ENCODE results near the gene NLRC3. TPM values are rescaled to one million over a fixed set of nuclear protein-coding genes. Genes with fewer than 3 reads are reported as not detected.
A peak's percentile ranks its signal among the peaks of the same experiment; 100 is the strongest.

Gene NLRC3
- 0.30 TPM for polyA plus RNA-seq (2013, experiment 1 of 2)
- 0.32 TPM for polyA plus RNA-seq (2013, experiment 2 of 2)

DNA sequence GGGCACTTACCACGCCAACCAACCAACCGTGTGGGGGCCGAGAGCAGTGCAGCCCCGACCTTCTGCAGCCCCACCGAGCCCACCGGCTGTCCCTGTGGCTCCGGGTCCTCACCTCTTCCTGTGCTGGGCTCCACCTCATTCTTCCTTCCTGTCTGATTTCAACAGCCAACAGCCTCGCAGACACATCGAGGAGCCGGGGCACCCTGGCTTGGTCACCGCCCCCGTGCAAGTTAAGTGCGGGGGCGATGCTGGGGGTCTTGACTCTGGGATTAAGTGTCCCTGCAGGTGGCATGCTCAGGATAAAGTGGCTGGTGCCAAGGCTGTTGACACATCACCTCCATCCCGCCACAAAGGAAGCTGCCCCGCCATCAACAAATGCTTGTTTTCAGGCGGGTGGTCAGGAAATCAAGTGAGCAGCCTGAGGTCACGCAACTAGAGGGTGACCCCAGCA lies at the start of gene NLRC3:
Gene NLRC3, minus strand, starts transcription at position 102 of the 451 bp plus-strand sequence. CDS start 12,367 bp downstream, outside the sequence.
- Histone ChIP-seq H3K27me3 (ENCODE audit: insufficient read depth, low read length) (no peaks in the 10 kb centered on the region), H3K4me3 (ENCODE audit: low read length) (no peak within 1 kb of the TSS), H3K4me1 (ENCODE audit: insufficient read depth, low read length) (no peaks in the 10 kb centered on the region), H3K36me3 (ENCODE audit: insufficient read depth, low read length) (0 out of 2 replicates have a peak, but pooled peaks cover 2% of the 10 kb centered on the region), H3K9ac (ENCODE audit: low read depth, low read length) (no peak within 1 kb of the TSS), H3K9me3 (ENCODE audit: insufficient read depth, low read depth, low read length) (no peaks in the 10 kb centered on the region), H3K27ac (ENCODE audit: low read depth, low read length) (no peak within 1 kb of the TSS)
- WGBS = 85% methylated on average over 18 of the region's 18 CpGs

DNA sequence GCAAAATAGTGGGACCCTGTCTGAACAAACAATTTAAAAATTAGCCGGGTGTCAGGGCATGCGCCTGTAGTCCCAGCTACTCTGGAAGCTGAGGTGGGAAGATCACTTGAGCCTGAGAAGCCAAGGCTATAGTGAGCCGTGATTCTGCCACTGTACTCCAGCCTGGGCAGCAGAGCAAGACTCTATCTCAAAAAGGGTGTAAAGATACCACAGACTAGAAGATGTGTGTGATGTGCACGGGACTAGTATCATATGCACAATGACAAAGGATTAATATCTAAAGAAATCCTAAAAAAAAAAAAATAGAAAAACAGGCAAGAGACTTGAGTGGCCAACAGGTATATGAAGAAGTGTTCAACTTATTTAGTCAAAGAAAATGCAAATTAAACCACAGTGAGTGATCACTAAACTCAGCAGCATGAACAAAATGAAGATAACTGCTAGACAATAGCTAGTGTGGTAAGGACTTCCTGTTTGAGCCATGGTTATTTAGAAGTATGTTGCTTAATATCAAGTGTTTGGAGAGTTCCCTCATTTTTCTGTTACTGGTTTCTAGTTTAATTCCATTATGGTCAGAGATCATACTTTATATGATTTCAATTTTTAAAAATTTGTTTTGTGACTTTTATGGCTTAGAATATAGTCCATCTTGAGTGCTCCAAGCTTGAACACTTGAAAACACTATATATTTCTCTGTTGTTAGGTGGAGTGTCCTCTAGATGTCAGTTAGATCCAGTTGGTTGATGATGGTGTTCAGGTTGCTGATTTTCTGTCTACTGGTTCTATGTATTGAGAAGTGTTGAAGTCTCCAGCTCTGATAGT lies 48.9 kb upstream of the NLRC3 start:
- Histone ChIP-seq H3K27me3 (ENCODE audit: insufficient read depth, low read length) (no peaks in the 10 kb centered on the region), H3K9me3 (ENCODE audit: insufficient read depth, low read depth, low read length) (no peaks in the 10 kb centered on the region), H3K4me3 (ENCODE audit: low read length) (no peak overlapping the region), H3K4me1 (ENCODE audit: insufficient read depth, low read length) (peaks cover 7% of the 10 kb centered on the region), H3K36me3 (ENCODE audit: insufficient read depth, low read length) (no peaks in the 10 kb centered on the region), H3K27ac (ENCODE audit: low read depth, low read length) (no peak overlapping the region), H3K9ac (ENCODE audit: low read depth, low read length) (no peak overlapping the region)
- 92% methylated on average over 3 of the region's 4 CpGs for WGBS

GRCh38 chr16:3625331-3625730 lies 48.1 kb upstream of the NLRC3 start:
- Histone ChIP-seq H3K36me3 (ENCODE audit: insufficient read depth, low read length) (no peaks in the 10 kb centered on the region), H3K4me1 (ENCODE audit: insufficient read depth, low read length) (peaks cover 7% of the 10 kb centered on the region), H3K9me3 (ENCODE audit: insufficient read depth, low read depth, low read length) (no peaks in the 10 kb centered on the region), H3K27me3 (ENCODE audit: insufficient read depth, low read length) (no peaks in the 10 kb centered on the region), H3K27ac (ENCODE audit: low read depth, low read length) (no peak overlapping the region), H3K9ac (ENCODE audit: low read depth, low read length) (no peak overlapping the region), H3K4me3 (ENCODE audit: low read length) (no peak overlapping the region)
- 95% methylated on average over 5 of the region's 5 CpGs for WGBS

GRCh38 chr16:3623642-3624041 lies 46.4 kb upstream of the NLRC3 start:
- 93% methylated on average over 3 of the region's 3 CpGs for WGBS
- Histone ChIP-seq H3K36me3 (ENCODE audit: insufficient read depth, low read length) (no peaks in the 10 kb centered on the region), H3K4me3 (ENCODE audit: low read length) (no peak overlapping the region), H3K9me3 (ENCODE audit: insufficient read depth, low read depth, low read length) (no peaks in the 10 kb centered on the region), H3K27me3 (ENCODE audit: insufficient read depth, low read length) (no peaks in the 10 kb centered on the region), H3K27ac (ENCODE audit: low read depth, low read length) (no peak overlapping the region), H3K4me1 (ENCODE audit: insufficient read depth, low read length) (peaks cover 7% of the 10 kb centered on the region), H3K9ac (ENCODE audit: low read depth, low read length) (no peak overlapping the region)

- no peak overlapping the region for H3K27ac ChIP-seq (ENCODE audit: low read depth, low read length)
- no peak overlapping the region for H3K9ac ChIP-seq (ENCODE audit: low read depth, low read length)
Measured at GRCh38 chr16:3618769-3619141, 41.6 kb upstream of the NLRC3 start.

GRCh38 chr16:3612510-3613466 lies 35.6 kb upstream of the NLRC3 start:
- H3K9ac ChIP-seq (ENCODE audit: low read depth, low read length) = 0 out of 2 replicates have a peak overlapping the region, but pooled peaks have one; percentile 85

More at GRCh38 chr16:3618769-3619141, 41.6 kb upstream of the NLRC3 start:
- Histone ChIP-seq H3K4me3 (ENCODE audit: low read length) (no peak overlapping the region), H3K36me3 (ENCODE audit: insufficient read depth, low read length) (0 out of 2 replicates have a peak, but pooled peaks cover 3% of the 10 kb centered on the region), H3K27me3 (ENCODE audit: insufficient read depth, low read length) (no peaks in the 10 kb centered on the region), H3K4me1 (ENCODE audit: insufficient read depth, low read length) (no peaks in the 10 kb centered on the region), H3K9me3 (ENCODE audit: insufficient read depth, low read depth, low read length) (no peaks in the 10 kb centered on the region)
- 94% methylated on average over 3 of the region's 3 CpGs for WGBS

GRCh38 chr16:3611146-3611975 lies 34.2 kb upstream of the NLRC3 start, which contains the start of gene SLX4:
TSS of gene SLX4 (minus strand) at chr16:3611606. CDS start at chr16:3608964, 2,642 bp downstream.
- Histone ChIP-seq H3K27ac (ENCODE audit: low read depth, low read length) (peak within 1 kb of the TSS; percentile 73; the same call in 1 of the 2 replicates), H3K27me3 (ENCODE audit: insufficient read depth, low read length) (no peaks in the 10 kb centered on the region), H3K4me3 (ENCODE audit: low read length) (peak within 1 kb of the TSS; percentile 100), H3K36me3 (ENCODE audit: insufficient read depth, low read length) (peaks cover 20% of the 10 kb centered on the region), H3K9ac (ENCODE audit: low read depth, low read length) (peak within 1 kb of the TSS; percentile 85), H3K9me3 (ENCODE audit: insufficient read depth, low read depth, low read length) (no peaks in the 10 kb centered on the region), H3K4me1 (ENCODE audit: insufficient read depth, low read length) (peaks cover 9% of the 10 kb centered on the region; the same call in 1 of the 2 replicates)
- WGBS = under 1% methylated on average over 86 of the region's 86 CpGs

More at GRCh38 chr16:3612510-3613466, 35.6 kb upstream of the NLRC3 start:
- Histone ChIP-seq H3K4me1 (ENCODE audit: insufficient read depth, low read length) (peaks cover 9% of the 10 kb centered on the region; the same call in 1 of the 2 replicates), H3K4me3 (ENCODE audit: low read length) (peak overlapping the region; percentile 100), H3K27me3 (ENCODE audit: insufficient read depth, low read length) (no peaks in the 10 kb centered on the region), H3K36me3 (ENCODE audit: insufficient read depth, low read length) (peaks cover 10% of the 10 kb centered on the region), H3K27ac (ENCODE audit: low read depth, low read length) (no peak overlapping the region), H3K9me3 (ENCODE audit: insufficient read depth, low read depth, low read length) (no peaks in the 10 kb centered on the region)
- WGBS = 80% methylated on average over 34 of the region's 34 CpGs

GRCh38 chr16:3610698-3611145 lies 33.5 kb upstream of the NLRC3 start:
- H3K9me3 ChIP-seq (ENCODE audit: insufficient read depth, low read depth, low read length) = no peaks in the 10 kb centered on the region
- H3K4me1 ChIP-seq (ENCODE audit: insufficient read depth, low read length) = peaks cover 9% of the 10 kb centered on the region; the same call in 1 of the 2 replicates
- H3K27ac ChIP-seq (ENCODE audit: low read depth, low read length) = no peak overlapping the region; the same call in 1 of the 2 replicates
- peak overlapping the region; percentile 74 for H3K9ac ChIP-seq (ENCODE audit: low read depth, low read length)
- peaks cover 24% of the 10 kb centered on the region for H3K36me3 ChIP-seq (ENCODE audit: insufficient read depth, low read length)
- WGBS = 8% methylated on average over 10 of the region's 10 CpGs
- H3K27me3 ChIP-seq (ENCODE audit: insufficient read depth, low read length) = no peaks in the 10 kb centered on the region
- H3K4me3 ChIP-seq (ENCODE audit: low read length) = peak overlapping the region; percentile 100

DNA sequence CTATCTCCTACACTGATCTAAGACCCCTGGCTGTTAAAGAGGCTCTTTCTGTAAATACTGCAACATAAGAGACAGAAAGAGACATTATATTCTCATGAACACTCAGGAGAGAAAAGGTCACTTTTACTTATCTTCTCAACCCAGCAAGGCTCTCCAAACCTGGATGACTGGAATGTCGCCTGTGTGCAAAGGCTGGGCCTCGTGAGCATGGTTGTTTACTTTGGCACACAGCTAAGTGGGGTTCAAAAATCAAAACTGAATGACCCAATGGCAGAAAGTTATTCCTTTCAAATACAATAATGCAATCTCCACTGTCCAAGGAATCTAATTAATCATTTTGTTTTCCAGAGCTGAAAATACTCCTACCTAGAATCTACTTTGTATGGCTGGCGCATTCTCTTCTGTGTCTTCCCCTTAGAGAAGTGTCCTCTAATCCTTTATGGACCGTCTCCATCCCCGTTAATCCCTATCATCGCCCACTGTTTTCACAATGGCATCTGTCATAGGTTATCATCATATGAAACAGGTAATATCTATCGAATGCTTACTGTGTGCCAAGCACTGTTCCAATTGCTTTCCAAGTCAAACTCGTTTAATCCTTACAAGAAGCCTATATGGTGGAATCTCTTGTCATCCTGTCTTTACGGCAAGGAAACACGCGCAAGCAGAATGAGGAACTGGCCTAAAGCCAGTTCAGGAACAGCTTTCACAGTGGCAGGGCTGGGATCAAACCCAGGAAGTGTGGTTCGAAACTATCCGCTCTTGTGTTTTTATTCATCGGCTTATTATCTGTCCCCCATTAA lies 32.9 kb upstream of the NLRC3 start:
- Histone ChIP-seq H3K9ac (ENCODE audit: low read depth, low read length) (no peak overlapping the region), H3K27ac (ENCODE audit: low read depth, low read length) (no peak overlapping the region), H3K9me3 (ENCODE audit: insufficient read depth, low read depth, low read length) (no peaks in the 10 kb centered on the region), H3K4me3 (ENCODE audit: low read length) (peak overlapping the region; percentile 100), H3K4me1 (ENCODE audit: insufficient read depth, low read length) (peaks cover 9% of the 10 kb centered on the region; the same call in 1 of the 2 replicates), H3K36me3 (ENCODE audit: insufficient read depth, low read length) (peaks cover 28% of the 10 kb centered on the region), H3K27me3 (ENCODE audit: insufficient read depth, low read length) (no peaks in the 10 kb centered on the region)
- WGBS = 92% methylated on average over 14 of the region's 14 CpGs

Measured in HUES64 (cell line).